CD14-positive monocyte (primary cell): Measurements from ENCODE around the gene PNO1. TPM values are rescaled to one million over a fixed set of nuclear protein-coding genes. Genes with fewer than 3 reads are reported as not detected.

Experiments used
- DNase-seq, 3 donors: peaks; one replicate each; pipeline ENCODE4 v3.0.0-alpha.2; 2011 to 2022
- H2AFZ ChIP-seq: 2 replicates; pipeline ENCODE4 v1.6.0; 2012; ENCODE audit warnings: mild to moderate bottlenecking, low read depth, low read length, inconsistent platforms; ENCODE audit not compliant: insufficient read depth, poor library complexity, severe bottlenecking
- H3K27ac ChIP-seq, 2 donors: 1 replicate in 1 of 2; 2 replicates in 1 of 2; pipeline ENCODE4 v1.5.1; 2012 to 2013; ENCODE audit warnings: low read length in 2 of 2, control low read depth in 1 of 2, inconsistent platforms in 1 of 2, low read depth in 1 of 2, mild to moderate bottlenecking in 1 of 2
- H3K27me3 ChIP-seq, 2 donors: one replicate each; pipeline versions ENCODE4 v1.6.0 to v1.6.1; 2011 to 2013; ENCODE audit warnings: low read length in 2 of 2; ENCODE audit not compliant: control insufficient read depth in 2 of 2, insufficient read depth in 2 of 2
- H3K36me3 ChIP-seq, 2 donors: replicated peaks in 1 of 2; 1 replicate in 1 of 2; 2 replicates in 1 of 2; pipeline versions ENCODE4 v1.5.1 to v1.6.1; 2012 to 2013; ENCODE audit warnings: low read length in 2 of 2, control low read depth in 1 of 2, inconsistent platforms in 1 of 2, mild to moderate bottlenecking in 1 of 2; ENCODE audit not compliant: insufficient read depth in 2 of 2, control insufficient read depth in 1 of 2
- H3K4me1 ChIP-seq, 2 donors: 1 replicate in 1 of 2; 2 replicates in 1 of 2; pipeline versions ENCODE4 v1.5.1 to v1.6.1; 2012 to 2013; ENCODE audit warnings: low read length in 2 of 2, control low read depth in 1 of 2, inconsistent platforms in 1 of 2, mild to moderate bottlenecking in 1 of 2, moderate library complexity in 1 of 2; ENCODE audit not compliant: insufficient read depth in 2 of 2, control insufficient read depth in 1 of 2
- H3K4me2 ChIP-seq: replicated peaks from 2 replicates; pipeline ENCODE3; 2012; ENCODE audit warnings: low read length, moderate library complexity, mild to moderate bottlenecking; ENCODE audit not compliant: poor library complexity, severe bottlenecking; ENCODE audit errors: extremely low read depth
- H3K4me3 ChIP-seq, 3 experiments: fragments of 200-600 bp in 1 of 3; sonication (generic) in 1 of 3; replicated peaks in 1 of 3; 1 replicate in 2 of 3; 2 replicates in 1 of 3; pipeline ENCODE4 v1.5.1; 2011 to 2013; ENCODE audit warnings: low read length in 3 of 3, mild to moderate bottlenecking in 3 of 3, control low read depth in 2 of 3, low read depth in 2 of 3, inconsistent platforms in 1 of 3, moderate library complexity in 1 of 3
- H3K79me2 ChIP-seq: 2 replicates; pipeline ENCODE4 v1.6.0; 2012; ENCODE audit warnings: mild to moderate bottlenecking, control low read depth, inconsistent platforms, low read length, moderate library complexity; ENCODE audit not compliant: insufficient read depth
- H3K9ac ChIP-seq: 2 replicates; pipeline ENCODE4 v1.6.0; 2017; ENCODE audit warnings: low read length, mild to moderate bottlenecking; ENCODE audit not compliant: insufficient read depth, poor library complexity, severe bottlenecking
- H3K9me3 ChIP-seq, 2 donors: replicated peaks in 1 of 2; 1 replicate in 1 of 2; 2 replicates in 1 of 2; pipeline versions ENCODE4 v1.5.1 to v1.6.1; 2012 to 2013; ENCODE audit warnings: low read length in 2 of 2, control low read depth in 1 of 2; ENCODE audit not compliant: control insufficient read depth in 1 of 2, insufficient read depth in 1 of 2
- H4K20me1 ChIP-seq: 2 replicates; pipeline ENCODE4 v1.6.0; 2012; ENCODE audit warnings: mild to moderate bottlenecking, low read length, control low read depth, moderate library complexity; ENCODE audit not compliant: insufficient read depth
- H3K27ac Mint-ChIP-seq, 7 donors: one replicate each; pipeline ENCODE4 v1.8.0; 2020; ENCODE audit warnings: mild to moderate bottlenecking in 7 of 7, mixed read lengths in 7 of 7, moderate library complexity in 6 of 7, inconsistent platforms in 2 of 7
- H3K27me3 Mint-ChIP-seq, 3 donors: one replicate each; pipeline ENCODE4 v1.8.0; 2021 to 2022; ENCODE audit warnings: low read depth in 3 of 3, mild to moderate bottlenecking in 3 of 3, mixed read lengths in 3 of 3, moderate library complexity in 3 of 3, inconsistent platforms in 1 of 3
- H3K36me3 Mint-ChIP-seq, 2 donors: one replicate each; pipeline ENCODE4 v1.8.0; 2020; ENCODE audit warnings: mixed read lengths in 2 of 2, inconsistent platforms in 1 of 2, mild to moderate bottlenecking in 1 of 2
- H3K4me1 Mint-ChIP-seq: one replicate; pipeline ENCODE4 v1.8.0; 2020; ENCODE audit warnings: mild to moderate bottlenecking, mixed read lengths
- H3K4me3 Mint-ChIP-seq, 2 donors: one replicate each; pipeline ENCODE4 v1.8.0; 2020; ENCODE audit warnings: mild to moderate bottlenecking in 2 of 2, mixed read lengths in 2 of 2, moderate library complexity in 1 of 2
- H3K9me3 Mint-ChIP-seq, 7 donors: one replicate each; pipeline ENCODE4 v1.8.0; 2020 to 2022; ENCODE audit warnings: mixed read lengths in 7 of 7, mild to moderate bottlenecking in 6 of 7, moderate library complexity in 6 of 7, inconsistent platforms in 2 of 7
- WGBS: methylation state at CpG from one replicate; pipeline ENCODE4 v1.1.5; 2013; ENCODE audit warnings: missing lambda C conversion rate; ENCODE audit not compliant: insufficient coverage; 5-methylcytosine and 5-hydroxymethylcytosine counted together
- intact Hi-C, 2 donors: fragments of 100-400 bp; cut with micrococcal nuclease; formaldehyde crosslinking; loops; one replicate each; pipeline versions ENCODE4 v1.15.0 to v1.15.1; 2023
- polyA plus RNA-seq, 3 donors: library from polyadenylated mRNA; depleted of rRNA in 1 of 3; unstranded in 2 of 3; stranded (reverse) in 1 of 3; fragments of 300-500 nt in 2 of 3; fragments of >200 nt in 1 of 3; fragmentation: Illumina TruSeq in 2 of 3; gene quantifications; 1 replicate in 2 of 3; 2 replicates in 1 of 3; pipeline ENCODE4 v1.2.3, GENCODE V29; 2012 to 2021
- TF ChIP-seq, protein P1 (sequence below): fragments of 200-600 bp; IDR thresholded peaks from one replicate; pipeline ENCODE4 v1.8.0; 2022; ENCODE audit warnings: antibody characterized with exemption, mild to moderate bottlenecking

The PNO1 gene
- polyA plus RNA-seq, 3 donors, result 4.7 to 14.0 (median 10.8) TPM

GRCh38 chr2:68169308-68169707 is 11.6 kb downstream of the PNO1 start:
- Mint-ChIP-seq H3K9me3 (no peaks in the 10 kb centered on the region), H3K4me3 (no peak overlapping the region), H3K4me1 (peaks cover 23% of the 10 kb centered on the region), H3K27me3 (no peaks in the 10 kb centered on the region), H3K27ac (no peak overlapping the region), H3K36me3 (peaks cover 24 to 36% of the 10 kb centered on the region in 2 donors)
- Histone ChIP-seq H3K27me3 (no peaks in the 10 kb centered on the region), H3K27ac (no peak overlapping the region), H3K4me2 (no peak overlapping the region), H4K20me1 (no peaks in the 10 kb centered on the region), H3K9me3 (no peaks in the 10 kb centered on the region), H3K4me3 (no peak overlapping the region), H3K79me2 (no peaks in the 10 kb centered on the region), H3K9ac (no peak overlapping the region), H3K36me3 (peaks cover 4 to 26% of the 10 kb centered on the region in 2 donors), H3K4me1 (peaks cover 29 to 30% of the 10 kb centered on the region in 2 donors), H2AFZ (no peak overlapping the region)
- no peak for DNase-seq
- intact Hi-C loops, result no loop called here
- no CpG with 5 or more reads among the region's 4 CpGs for WGBS
- TF ChIP-seq, protein P1, sequence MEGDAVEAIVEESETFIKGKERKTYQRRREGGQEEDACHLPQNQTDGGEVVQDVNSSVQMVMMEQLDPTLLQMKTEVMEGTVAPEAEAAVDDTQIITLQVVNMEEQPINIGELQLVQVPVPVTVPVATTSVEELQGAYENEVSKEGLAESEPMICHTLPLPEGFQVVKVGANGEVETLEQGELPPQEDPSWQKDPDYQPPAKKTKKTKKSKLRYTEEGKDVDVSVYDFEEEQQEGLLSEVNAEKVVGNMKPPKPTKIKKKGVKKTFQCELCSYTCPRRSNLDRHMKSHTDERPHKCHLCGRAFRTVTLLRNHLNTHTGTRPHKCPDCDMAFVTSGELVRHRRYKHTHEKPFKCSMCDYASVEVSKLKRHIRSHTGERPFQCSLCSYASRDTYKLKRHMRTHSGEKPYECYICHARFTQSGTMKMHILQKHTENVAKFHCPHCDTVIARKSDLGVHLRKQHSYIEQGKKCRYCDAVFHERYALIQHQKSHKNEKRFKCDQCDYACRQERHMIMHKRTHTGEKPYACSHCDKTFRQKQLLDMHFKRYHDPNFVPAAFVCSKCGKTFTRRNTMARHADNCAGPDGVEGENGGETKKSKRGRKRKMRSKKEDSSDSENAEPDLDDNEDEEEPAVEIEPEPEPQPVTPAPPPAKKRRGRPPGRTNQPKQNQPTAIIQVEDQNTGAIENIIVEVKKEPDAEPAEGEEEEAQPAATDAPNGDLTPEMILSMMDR, result no peak

DNA sequence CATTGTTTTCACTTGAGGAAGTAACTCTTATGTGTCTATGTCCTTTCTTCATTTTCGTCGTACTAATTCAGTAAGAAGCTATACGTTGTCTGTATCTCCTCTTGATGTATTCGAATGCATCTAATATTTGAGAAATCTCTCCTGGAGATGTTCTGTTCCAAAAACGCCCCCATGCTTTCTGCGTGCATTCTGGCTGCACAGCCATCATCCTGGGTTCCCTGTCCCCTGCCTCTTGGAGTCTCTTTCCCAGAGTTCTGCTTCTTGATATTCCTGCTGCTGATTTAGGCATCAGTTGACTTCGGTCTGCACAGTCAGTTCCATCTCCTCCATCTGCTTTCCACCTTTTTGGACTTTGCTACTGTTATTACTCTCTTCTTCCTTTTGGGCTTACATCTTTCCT is 13.5 kb downstream of the PNO1 start:
- H3K27me3 Mint-ChIP-seq, result no peaks in the 10 kb centered on the region
- peaks cover 0 to 32% of the 10 kb centered on the region in 2 donors for H3K36me3 ChIP-seq
- peaks cover 18% of the 10 kb centered on the region for H3K4me1 Mint-ChIP-seq
- no peak overlapping the region for H3K9ac ChIP-seq
- DNase-seq, result no peak
- H3K4me2 ChIP-seq, result no peak overlapping the region
- H3K4me3 Mint-ChIP-seq, result no peak overlapping the region
- no peaks in the 10 kb centered on the region for H3K79me2 ChIP-seq
- H3K4me1 ChIP-seq, result peaks cover 24 to 30% of the 10 kb centered on the region in 2 donors
- no peak overlapping the region for H2AFZ ChIP-seq
- H3K4me3 ChIP-seq, result no peak overlapping the region
- peaks cover 6% of the 10 kb centered on the region for H4K20me1 ChIP-seq
- peaks cover 22 to 34% of the 10 kb centered on the region in 2 donors for H3K36me3 Mint-ChIP-seq
- no peak overlapping the region for H3K27ac ChIP-seq
- H3K9me3 ChIP-seq, result no peaks in the 10 kb centered on the region
- TF ChIP-seq, protein P1, result no peak
- no peaks in the 10 kb centered on the region for H3K27me3 ChIP-seq
- H3K9me3 Mint-ChIP-seq, result no peaks in the 10 kb centered on the region
- 88% methylated on average over 6 of the region's 7 CpGs for WGBS
- intact Hi-C loops, result no loop called here
- no peak overlapping the region for H3K27ac Mint-ChIP-seq
